Ectodermal cell (in vitro differentiated cells): ENCODE results near the gene MECP2.
A peak's percentile ranks its signal among the peaks of the same experiment; 100 is the strongest.
"Not testable (repeated sequence)": the region's sequence is repeated elsewhere in the genome, so short reads cannot be mapped to it uniquely, and the experiment has no call there.

Experiments
- H3K27ac ChIP-seq: 2 replicates; pipeline ENCODE4 v1.7.0; 2013; ENCODE audit warnings: mild to moderate bottlenecking, low read depth, low read length; ENCODE audit not compliant: insufficient read depth, poor library complexity, severe bottlenecking
- H3K27me3 ChIP-seq: 2 replicates; pipeline ENCODE4 v1.7.0; 2013; ENCODE audit warnings: mild to moderate bottlenecking, low read length; ENCODE audit not compliant: insufficient read depth, control insufficient read depth, poor library complexity, severe bottlenecking
- H3K36me3 ChIP-seq: one replicate; pipeline ENCODE4 v1.7.0; 2013; ENCODE audit warnings: low read length; ENCODE audit not compliant: control insufficient read depth, insufficient read depth
- H3K4me1 ChIP-seq: one replicate; pipeline ENCODE4 v1.7.0; 2013; ENCODE audit warnings: low read length; ENCODE audit not compliant: control insufficient read depth, insufficient read depth
- H3K4me3 ChIP-seq: 2 replicates; pipeline ENCODE4 v1.7.0; 2013; ENCODE audit warnings: low read depth, low read length, control low read depth; ENCODE audit not compliant: insufficient read depth
- H3K9me3 ChIP-seq: 2 replicates; pipeline ENCODE4 v1.7.0; 2013; ENCODE audit warnings: mild to moderate bottlenecking, low read length, moderate library complexity; ENCODE audit not compliant: control insufficient read depth
- WGBS, 2 experiments: methylation state at CpG; one replicate each; pipeline ENCODE4 v1.1.7; 2013; ENCODE audit warnings: missing lambda C conversion rate in 2 of 2; 5-methylcytosine and 5-hydroxymethylcytosine counted together

MECP2 gene

DNA sequence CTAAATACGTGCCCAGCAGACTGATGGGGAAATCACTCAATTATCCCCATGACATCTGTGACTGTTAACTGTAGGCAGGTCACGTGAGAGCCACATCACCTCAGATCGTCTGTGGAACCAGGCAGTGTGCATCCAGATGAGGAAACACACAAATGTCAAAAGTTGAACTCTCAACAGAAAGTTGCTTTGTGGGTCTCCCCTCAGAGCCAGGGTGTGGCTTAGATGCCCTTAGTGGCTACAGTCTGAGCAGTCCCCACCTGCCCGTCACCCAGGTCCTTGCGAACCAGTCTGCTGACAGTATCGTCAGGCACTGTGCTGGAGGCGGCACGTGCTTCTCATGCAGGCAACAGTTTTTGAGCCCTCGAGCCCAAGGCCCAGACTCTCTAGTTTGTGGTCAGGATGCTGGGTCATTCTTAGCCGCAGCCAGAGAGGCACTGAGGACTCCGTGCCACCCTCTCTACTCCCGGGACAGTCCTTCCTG lies 114.2 kb downstream of the MECP2 start:
- H3K4me1 ChIP-seq = peaks cover 9% of the 10 kb centered on the region
- 95 to 96% methylated on average over 12 of the region's 12 CpGs for WGBS, 2 experiments
- no peak overlapping the region for H3K4me3 ChIP-seq
- H3K9me3 ChIP-seq = no peaks in the 10 kb centered on the region
- no peak overlapping the region for H3K27ac ChIP-seq
- no peaks in the 10 kb centered on the region for H3K36me3 ChIP-seq
- H3K27me3 ChIP-seq = no peaks in the 10 kb centered on the region

DNA sequence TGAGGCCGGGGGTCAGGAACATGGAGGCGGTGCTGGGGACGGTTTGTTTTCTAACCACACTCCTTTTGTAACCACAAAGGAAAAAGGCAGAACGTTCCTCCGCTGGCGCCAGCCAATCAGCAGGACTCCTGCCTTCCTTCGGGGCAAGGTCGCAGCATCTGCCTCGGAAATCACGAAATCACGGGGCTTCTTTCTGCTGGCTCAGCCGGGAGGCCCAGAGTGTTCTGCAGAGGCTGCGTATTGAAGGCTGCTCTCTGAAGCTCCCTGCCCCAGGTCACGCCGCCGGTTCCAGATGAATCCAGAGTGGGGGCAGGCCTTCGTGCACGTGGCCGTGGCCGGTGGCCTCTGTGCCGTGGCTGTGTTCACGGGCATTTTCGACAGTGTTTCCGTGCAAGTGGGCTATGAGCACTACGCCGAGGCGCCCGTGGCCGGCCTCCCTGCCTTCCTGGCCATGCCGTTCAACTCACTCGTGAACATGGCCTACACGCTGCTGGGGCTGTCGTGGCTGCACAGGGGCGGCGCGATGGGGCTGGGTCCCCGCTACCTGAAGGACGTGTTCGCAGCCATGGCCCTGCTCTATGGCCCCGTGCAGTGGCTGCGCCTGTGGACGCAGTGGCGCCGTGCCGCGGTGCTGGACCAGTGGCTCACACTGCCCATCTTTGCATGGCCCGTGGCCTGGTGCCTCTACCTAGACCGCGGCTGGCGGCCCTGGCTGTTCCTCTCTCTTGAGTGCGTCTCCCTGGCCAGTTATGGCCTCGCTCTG lies 115.6 kb downstream of the MECP2 start:
- Histone ChIP-seq H3K4me3 (no peak overlapping the region), H3K36me3 (no peaks in the 10 kb centered on the region), H3K27ac (no peak overlapping the region), H3K4me1 (peaks cover 9% of the 10 kb centered on the region), H3K27me3 (no peaks in the 10 kb centered on the region), H3K9me3 (no peaks in the 10 kb centered on the region)
- 90 to 92% methylated on average over 52 of the region's 52 CpGs for WGBS, 2 experiments

DNA sequence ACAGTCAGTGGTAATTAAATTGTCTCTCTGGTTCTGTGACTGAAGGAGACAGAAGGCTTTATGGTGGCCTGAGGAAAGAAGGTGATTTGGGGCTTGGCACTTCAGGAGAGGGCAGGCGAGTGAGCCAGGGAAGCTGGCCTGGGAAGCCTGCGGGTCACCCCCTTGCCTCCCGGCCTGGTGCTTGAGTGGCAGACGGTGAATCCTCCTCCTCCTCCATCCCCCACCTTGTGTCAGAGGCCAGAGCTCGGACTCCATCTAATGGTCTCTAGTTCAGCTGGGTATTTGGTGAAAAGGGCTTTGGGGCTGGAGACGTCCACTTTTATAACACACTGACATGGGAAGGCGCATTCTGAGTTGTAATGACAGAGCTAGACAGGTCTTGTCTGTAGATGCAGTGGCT lies 116.3 kb downstream of the MECP2 start:
- WGBS, 2 experiments = 64 to 72% methylated on average over 6 to 7 of the region's 7 CpGs
- H3K27me3 ChIP-seq = no peaks in the 10 kb centered on the region
- no peak overlapping the region for H3K27ac ChIP-seq
- no peaks in the 10 kb centered on the region for H3K9me3 ChIP-seq
- H3K4me3 ChIP-seq = no peak overlapping the region
- no peaks in the 10 kb centered on the region for H3K36me3 ChIP-seq
- H3K4me1 ChIP-seq = peaks cover 9% of the 10 kb centered on the region

DNA sequence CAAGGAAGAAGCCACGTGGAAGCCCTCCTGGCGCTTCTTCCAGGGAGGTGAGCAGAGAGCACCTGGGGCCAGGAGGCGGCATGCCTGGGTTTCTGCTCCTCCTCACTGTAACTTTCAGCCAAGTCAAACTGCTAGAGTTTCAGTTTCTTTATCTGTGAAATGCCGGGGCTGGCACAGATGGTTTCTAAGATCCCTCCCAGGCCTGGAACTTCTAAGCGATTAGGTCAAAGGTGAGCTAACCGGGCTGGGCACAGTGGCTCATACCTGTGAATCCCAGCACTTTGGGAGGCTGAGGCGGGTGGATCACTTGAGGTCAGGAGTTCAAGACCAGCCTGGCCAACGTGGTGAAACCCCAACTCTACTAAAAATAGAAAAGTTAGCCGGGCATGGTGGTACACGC lies 117.1 kb downstream of the MECP2 start:
- H3K36me3 ChIP-seq, H3K27ac ChIP-seq, H3K9me3 ChIP-seq, H3K4me3 ChIP-seq, H3K4me1 ChIP-seq, H3K27me3 ChIP-seq: not testable (repeated sequence)
- 90 to 94% methylated on average over 7 of the region's 10 CpGs for WGBS, 2 experiments

GRCh38 chrX:153974726-153975286 lies 122.7 kb downstream of the MECP2 start:
- Histone ChIP-seq H3K27ac (no peak overlapping the region), H3K4me3 (no peak overlapping the region), H3K36me3 (no peaks in the 10 kb centered on the region), H3K27me3 (no peaks in the 10 kb centered on the region), H3K4me1 (no peaks in the 10 kb centered on the region), H3K9me3 (no peaks in the 10 kb centered on the region)
- WGBS, 2 experiments = 79 to 87% methylated on average over 3 of the region's 3 CpGs

- no peaks in the 10 kb centered on the region for H3K4me1 ChIP-seq
- WGBS, 2 experiments = 91 to 92% methylated on average over 14 of the region's 14 CpGs
- no peak overlapping the region for H3K4me3 ChIP-seq
- H3K27ac ChIP-seq = no peak overlapping the region
- no peaks in the 10 kb centered on the region for H3K36me3 ChIP-seq
- H3K9me3 ChIP-seq = no peaks in the 10 kb centered on the region
- no peaks in the 10 kb centered on the region for H3K27me3 ChIP-seq
Observed at GRCh38 chrX:153974003-153974725, 123.4 kb downstream of the MECP2 start.

GRCh38 chrX:153973127-153974002 lies 124.2 kb downstream of the MECP2 start:
- Histone ChIP-seq H3K4me3 (peak overlapping the region; percentile 59), H3K9me3 (no peaks in the 10 kb centered on the region), H3K36me3 (no peaks in the 10 kb centered on the region), H3K27ac (peak overlapping the region; percentile 99), H3K4me1 (peaks cover 3% of the 10 kb centered on the region), H3K27me3 (no peaks in the 10 kb centered on the region)
- WGBS, 2 experiments = 74 to 80% methylated on average over 14 to 15 of the region's 20 CpGs

- H3K27me3 ChIP-seq = no peaks in the 10 kb centered on the region
- H3K36me3 ChIP-seq = no peaks in the 10 kb centered on the region
- WGBS, 2 experiments = 0% methylated on average over 101 to 103 of the region's 103 CpGs
- H3K27ac ChIP-seq = peak within 1 kb of the TSS; percentile 99
- H3K9me3 ChIP-seq = no peaks in the 10 kb centered on the region
- H3K4me3 ChIP-seq = peak within 1 kb of the TSS; percentile 59
- H3K4me1 ChIP-seq = peaks cover 11% of the 10 kb centered on the region
Observed at GRCh38 chrX:153972368-153973126, 125.0 kb downstream of the MECP2 start, which contains the start of gene TMEM187. TSS of gene TMEM187 (plus strand) at chrX:153972754. CDS start at chrX:153982063, 9,309 bp downstream.
